Ovary (tissue), 3 donors: ENCODE results near the gene KLHL18.

Experiments
- POLR2A ChIP-seq: fragments of 450-650 bp; IDR thresholded peaks from one replicate; pipeline ENCODE4 v1.6.1; 2017; ENCODE audit warnings: antibody characterized with exemption, mild to moderate bottlenecking, moderate library complexity
- TF ChIP-seq, protein P1 (sequence below), 3 donors: fragments of 450-650 bp in 2 of 3; fragments of 200-600 bp in 1 of 3; IDR thresholded peaks; one replicate each; pipeline versions ENCODE4 v1.5.1 to v1.8.0; 2016 to 2022; ENCODE audit warnings: antibody characterized with exemption in 3 of 3, mild to moderate bottlenecking in 1 of 3
- donor health status: DM: no; HTN: no; CAD: no.

DNA sequence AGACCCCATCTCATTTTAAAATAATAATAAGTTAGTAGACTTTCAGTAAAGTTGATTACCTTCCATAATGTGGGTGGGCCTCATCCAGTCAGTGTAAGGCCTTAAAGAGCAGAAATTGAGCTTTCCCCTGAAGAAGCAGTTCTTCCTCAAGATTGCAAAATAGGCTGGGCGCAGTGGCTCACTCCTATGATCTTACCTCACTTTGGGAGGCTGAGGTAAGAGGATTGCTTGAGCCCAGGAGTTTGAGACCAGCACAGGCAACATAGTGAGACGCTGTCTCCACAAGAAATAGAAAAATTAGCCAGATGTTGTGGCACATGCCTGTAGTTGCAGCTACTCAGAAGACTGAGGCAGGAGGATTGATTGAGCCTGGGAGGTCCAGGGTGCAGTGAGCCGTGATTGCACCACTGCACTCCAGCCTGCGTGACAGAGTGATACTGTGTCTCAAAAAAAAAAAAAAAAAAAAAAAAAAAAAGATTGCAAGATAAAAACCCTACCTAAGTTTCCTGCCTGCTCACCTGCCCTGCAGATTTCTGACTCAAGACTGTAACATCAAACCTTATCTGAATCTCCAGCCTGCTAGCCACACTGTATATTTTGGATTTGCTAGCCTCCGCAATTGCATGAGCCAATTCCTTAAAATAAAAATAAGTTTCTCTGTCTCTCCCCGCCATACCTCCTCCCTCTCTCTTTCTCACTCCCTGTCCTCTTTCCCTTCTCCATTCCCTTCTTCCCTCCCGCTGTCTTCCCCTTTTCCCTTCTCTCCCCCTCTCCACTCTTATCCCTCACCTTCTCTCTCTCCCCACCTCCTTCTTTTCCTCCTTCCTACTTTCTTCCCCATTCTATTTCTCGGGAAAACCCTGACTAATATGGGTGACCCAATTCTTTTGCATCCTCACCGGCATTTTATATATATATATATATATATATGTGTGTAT is 16.9 kb downstream of the KLHL18 start:
- TF ChIP-seq, protein P1, sequence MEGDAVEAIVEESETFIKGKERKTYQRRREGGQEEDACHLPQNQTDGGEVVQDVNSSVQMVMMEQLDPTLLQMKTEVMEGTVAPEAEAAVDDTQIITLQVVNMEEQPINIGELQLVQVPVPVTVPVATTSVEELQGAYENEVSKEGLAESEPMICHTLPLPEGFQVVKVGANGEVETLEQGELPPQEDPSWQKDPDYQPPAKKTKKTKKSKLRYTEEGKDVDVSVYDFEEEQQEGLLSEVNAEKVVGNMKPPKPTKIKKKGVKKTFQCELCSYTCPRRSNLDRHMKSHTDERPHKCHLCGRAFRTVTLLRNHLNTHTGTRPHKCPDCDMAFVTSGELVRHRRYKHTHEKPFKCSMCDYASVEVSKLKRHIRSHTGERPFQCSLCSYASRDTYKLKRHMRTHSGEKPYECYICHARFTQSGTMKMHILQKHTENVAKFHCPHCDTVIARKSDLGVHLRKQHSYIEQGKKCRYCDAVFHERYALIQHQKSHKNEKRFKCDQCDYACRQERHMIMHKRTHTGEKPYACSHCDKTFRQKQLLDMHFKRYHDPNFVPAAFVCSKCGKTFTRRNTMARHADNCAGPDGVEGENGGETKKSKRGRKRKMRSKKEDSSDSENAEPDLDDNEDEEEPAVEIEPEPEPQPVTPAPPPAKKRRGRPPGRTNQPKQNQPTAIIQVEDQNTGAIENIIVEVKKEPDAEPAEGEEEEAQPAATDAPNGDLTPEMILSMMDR (IDR thresholded peaks at IDR 0.05), result no peak
- TF ChIP-seq POLR2A, result no peak
